Measurements from ENCODE around the gene SLC47A2. TPM values are rescaled to one million over a fixed set of nuclear protein-coding genes. Genes with fewer than 3 reads are reported as not detected.
A peak's percentile ranks its signal among the peaks of the same experiment; 100 is the strongest.

SLC47A2 gene
- total and polyA plus RNA-seq, 2 experiments from 2014 or later = not detected

DNA sequence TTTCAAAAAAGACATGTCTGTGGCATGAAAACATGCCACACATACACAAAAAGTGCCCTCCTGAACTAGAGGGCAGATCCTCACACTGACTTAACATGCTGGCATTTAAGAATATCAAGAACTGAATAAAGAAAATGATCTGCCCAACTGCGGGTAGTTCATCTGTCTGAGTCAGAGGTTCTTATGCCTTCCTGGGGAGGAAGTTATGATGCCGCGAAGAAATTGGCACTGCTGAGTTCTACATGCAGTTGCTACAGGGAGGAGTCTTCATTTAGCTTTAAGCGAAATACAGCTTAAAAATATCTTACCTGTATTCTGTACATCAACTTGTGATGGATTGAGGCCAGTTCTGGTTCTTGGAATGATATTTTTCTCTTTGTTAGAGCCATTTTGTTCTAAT is 61.5 kb downstream of the SLC47A2 start:
- Histone ChIP-seq H3K27ac (no peak overlapping the region), H3K9me3 (ENCODE audit: low read depth) (no peaks in the 10 kb centered on the region), H3F3A (ENCODE audit: insufficient read depth) (peaks cover 16% of the 10 kb centered on the region), H3K4me1 (ENCODE audit: insufficient read depth) (peaks cover 16% of the 10 kb centered on the region), H3K27me3 (replicated peaks; ENCODE audit: insufficient read depth) (no peaks in the 10 kb centered on the region), H3K4me2 (ENCODE audit: unreplicated experiment) (no peak overlapping the region), H3K9ac (no peak overlapping the region), H4K20me1 (ENCODE audit: insufficient read depth) (no peaks in the 10 kb centered on the region), H3K79me2 (ENCODE audit: insufficient read depth) (peaks cover 21% of the 10 kb centered on the region), H3K9me2 (ENCODE audit: insufficient read depth) (no peaks in the 10 kb centered on the region), H3K4me3 (no peak overlapping the region), H2AFZ (no peak overlapping the region), H3K36me3 (ENCODE audit: low read depth) (0 out of 2 replicates have a peak, but pooled peaks cover 6% of the 10 kb centered on the region)
- 82 to 90% methylated on average over 4 of the region's 4 CpGs for WGBS, 2 experiments (ENCODE audit: low coverage in 1 of 2, low lambda C conversion rate in 2 of 2, missing lambda C conversion rate in 2 of 2)
- peak; percentile 2 for DNase-seq
- TF ChIP-seq EZH2phosphoT487 (IDR thresholded peaks at IDR 0.05; ENCODE audit: insufficient read depth, low read depth) (no peak), EZH2 (IDR thresholded peaks at IDR 0.05; ENCODE audit: insufficient read depth, poor library complexity, severe bottlenecking) (no peak)
- in situ Hi-C loops (cut with MboI) = loop anchor here (25.0 kb wide), 1 partner anchor 293 kb away; the partner anchor contains the start of gene B9D1

GRCh38 chr17:19654342-19654886 is 62.0 kb downstream of the SLC47A2 start:
- Histone ChIP-seq H2AFZ (no peak overlapping the region), H3K9me3 (ENCODE audit: low read depth) (no peaks in the 10 kb centered on the region), H3F3A (ENCODE audit: insufficient read depth) (peaks cover 18% of the 10 kb centered on the region), H3K79me2 (ENCODE audit: insufficient read depth) (peaks cover 26% of the 10 kb centered on the region), H3K9ac (no peak overlapping the region), H3K27ac (no peak overlapping the region), H3K4me1 (ENCODE audit: insufficient read depth) (peaks cover 20% of the 10 kb centered on the region), H3K4me2 (ENCODE audit: unreplicated experiment) (no peak overlapping the region), H3K9me2 (ENCODE audit: insufficient read depth) (no peaks in the 10 kb centered on the region), H4K20me1 (ENCODE audit: insufficient read depth) (no peaks in the 10 kb centered on the region), H3K27me3 (replicated peaks; ENCODE audit: insufficient read depth) (no peaks in the 10 kb centered on the region), H3K36me3 (ENCODE audit: low read depth) (0 out of 2 replicates have a peak, but pooled peaks cover 6% of the 10 kb centered on the region), H3K4me3 (no peak overlapping the region)
- DNase-seq = no peak
- in situ Hi-C loops (cut with MboI) = loop anchor here (25.0 kb wide), 1 partner anchor 292 kb away; the partner anchor contains the start of gene B9D1
- 95 to 98% methylated on average over 23 to 24 of the region's 30 CpGs for WGBS, 2 experiments (ENCODE audit: low coverage in 1 of 2, low lambda C conversion rate in 2 of 2, missing lambda C conversion rate in 2 of 2)
- TF ChIP-seq EZH2 (IDR thresholded peaks at IDR 0.05; ENCODE audit: insufficient read depth, poor library complexity, severe bottlenecking) (no peak), EZH2phosphoT487 (IDR thresholded peaks at IDR 0.05; ENCODE audit: insufficient read depth, low read depth) (no peak)

- Histone ChIP-seq H3F3A (ENCODE audit: insufficient read depth) (peaks cover 26% of the 10 kb centered on the region), H3K4me1 (ENCODE audit: insufficient read depth) (peaks cover 26% of the 10 kb centered on the region), H2AFZ (no peak overlapping the region), H3K9ac (no peak overlapping the region), H3K9me3 (ENCODE audit: low read depth) (no peaks in the 10 kb centered on the region), H4K20me1 (ENCODE audit: insufficient read depth) (no peaks in the 10 kb centered on the region), H3K79me2 (ENCODE audit: insufficient read depth) (peaks cover 31% of the 10 kb centered on the region), H3K27ac (no peak overlapping the region), H3K27me3 (replicated peaks; ENCODE audit: insufficient read depth) (no peaks in the 10 kb centered on the region), H3K4me3 (no peak overlapping the region), H3K4me2 (ENCODE audit: unreplicated experiment) (no peak overlapping the region), H3K36me3 (ENCODE audit: low read depth) (0 out of 2 replicates have a peak, but pooled peaks cover 3% of the 10 kb centered on the region), H3K9me2 (ENCODE audit: insufficient read depth) (no peaks in the 10 kb centered on the region)
- in situ Hi-C loops (cut with MboI) = loop anchor here (25.0 kb wide), 1 partner anchor 290 kb away; the partner anchor contains the start of gene B9D1
- DNase-seq = peak; percentile 11
- WGBS, 2 experiments (ENCODE audit: low coverage in 1 of 2, low lambda C conversion rate in 2 of 2, missing lambda C conversion rate in 2 of 2) = 58 to 73% methylated on average over 3 of the region's 3 CpGs
- TF ChIP-seq EZH2 (IDR thresholded peaks at IDR 0.05; ENCODE audit: insufficient read depth, poor library complexity, severe bottlenecking) (no peak), EZH2phosphoT487 (IDR thresholded peaks at IDR 0.05; ENCODE audit: insufficient read depth, low read depth) (no peak)
Observed at GRCh38 chr17:19652595-19652994, 63.8 kb downstream of the SLC47A2 start.

GRCh38 chr17:19651451-19652238 is 64.7 kb downstream of the SLC47A2 start:
- in situ Hi-C loops (cut with MboI) = loop anchor here (25.0 kb wide), 1 partner anchor 289 kb away; the partner anchor contains the start of gene B9D1
- Histone ChIP-seq H3K9ac (no peak overlapping the region), H3K4me1 (ENCODE audit: insufficient read depth) (peaks cover 36% of the 10 kb centered on the region), H2AFZ (no peak overlapping the region), H3F3A (ENCODE audit: insufficient read depth) (peaks cover 34% of the 10 kb centered on the region), H3K4me2 (ENCODE audit: unreplicated experiment) (peak overlapping the region; percentile 62), H3K27ac (no peak overlapping the region), H4K20me1 (ENCODE audit: insufficient read depth) (no peaks in the 10 kb centered on the region), H3K9me2 (ENCODE audit: insufficient read depth) (no peaks in the 10 kb centered on the region), H3K36me3 (ENCODE audit: low read depth) (0 out of 2 replicates have a peak, but pooled peaks cover 3% of the 10 kb centered on the region), H3K27me3 (replicated peaks; ENCODE audit: insufficient read depth) (no peaks in the 10 kb centered on the region), H3K79me2 (ENCODE audit: insufficient read depth) (peaks cover 31% of the 10 kb centered on the region), H3K4me3 (no peak overlapping the region), H3K9me3 (ENCODE audit: low read depth) (no peaks in the 10 kb centered on the region)
- no peak for TF ChIP-seq EZH2 (IDR thresholded peaks at IDR 0.05; ENCODE audit: insufficient read depth, poor library complexity, severe bottlenecking)
- TF ChIP-seq EZH2phosphoT487 (IDR thresholded peaks at IDR 0.05; ENCODE audit: insufficient read depth, low read depth) = no peak
- DNase-seq = no peak
- 59 to 67% methylated on average over 5 of the region's 5 CpGs for WGBS, 2 experiments (ENCODE audit: low coverage in 1 of 2, low lambda C conversion rate in 2 of 2, missing lambda C conversion rate in 2 of 2)
